Activated CD4-positive, alpha-beta T cell treated with anti-CD3 and anti-CD28 coated beads, Interleukin-2, amount 50 U/mL, for 1 hour (primary cell): ENCODE results near the gene PRKCQ.

Experiments used
- DNase-seq: peaks from one replicate; pipeline ENCODE4 v3.0.0-alpha.2; 2020

The PRKCQ gene

DNA sequence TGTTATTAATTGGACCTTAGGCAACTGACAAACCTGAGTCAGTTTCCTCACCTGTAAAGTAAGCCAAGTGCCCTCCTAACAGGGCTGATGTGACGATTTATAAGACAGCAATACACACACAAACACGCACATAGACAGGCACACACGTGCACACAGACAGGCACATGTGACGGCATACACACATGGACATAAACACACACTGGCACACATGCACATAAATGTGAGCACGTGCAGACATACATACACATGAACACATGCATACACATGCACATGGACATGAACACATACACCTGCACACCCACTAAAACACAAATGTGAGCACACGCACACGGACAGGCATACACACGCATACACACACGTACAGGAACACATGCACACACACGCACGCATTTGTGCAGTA lies 148.9 kb downstream of the PRKCQ start:
- no peak for DNase-seq

DNA sequence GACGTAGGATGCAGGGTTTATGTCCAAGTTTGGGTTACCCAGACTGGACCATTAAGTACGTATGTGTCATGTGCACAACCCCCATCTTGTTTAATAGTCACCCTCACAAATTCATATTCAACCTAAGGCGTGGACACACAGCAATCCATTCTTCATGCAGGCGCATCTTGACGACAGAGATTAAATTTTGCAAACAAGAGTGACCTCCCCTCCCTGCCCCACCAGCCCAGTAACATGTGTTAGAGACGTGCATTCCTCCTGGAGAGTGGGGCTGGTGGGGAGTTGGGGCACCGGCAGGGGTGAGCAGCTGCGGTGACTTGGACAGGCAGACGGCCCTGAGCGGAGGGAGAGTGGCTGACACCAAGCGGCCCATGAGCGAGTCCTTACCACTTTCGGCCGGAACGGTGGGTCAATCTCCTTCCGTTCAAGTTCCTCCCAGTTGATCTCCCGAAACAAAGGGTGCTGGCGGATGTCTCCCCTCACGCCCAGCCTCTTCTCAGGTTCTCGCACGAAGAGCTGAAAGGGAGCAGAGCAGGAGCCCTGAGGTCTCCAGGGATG lies 149.6 kb downstream of the PRKCQ start:
- DNase-seq: no peak

DNA sequence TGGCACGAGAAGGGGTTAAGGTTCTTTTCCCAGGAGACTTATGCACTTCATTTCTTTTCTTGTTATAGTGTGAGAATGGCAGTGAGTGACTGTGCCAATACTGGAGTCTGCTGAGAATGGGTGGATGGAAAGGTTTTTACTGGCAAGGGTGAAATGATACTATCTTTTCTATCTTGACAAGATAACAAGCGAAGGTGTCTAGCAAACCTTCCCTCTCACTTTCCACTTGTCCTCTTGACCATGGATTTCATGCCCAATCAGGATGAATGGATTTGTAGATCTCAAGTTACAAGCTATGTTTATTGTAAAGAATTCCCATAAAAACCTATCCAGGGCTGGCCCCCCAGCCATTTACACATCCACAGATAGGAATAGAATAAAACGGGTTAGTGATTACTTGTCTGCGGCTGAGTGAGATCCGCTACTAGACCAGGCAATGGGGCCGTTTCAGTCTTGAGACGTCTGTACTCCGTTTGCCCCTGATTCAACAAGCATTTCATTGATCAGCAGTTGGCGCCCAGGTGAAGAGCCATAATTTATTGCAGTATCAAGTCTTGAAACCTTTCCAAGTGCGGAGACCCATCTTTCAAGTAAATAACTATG lies 152.6 kb downstream of the PRKCQ start:
- DNase-seq: no peak

DNA sequence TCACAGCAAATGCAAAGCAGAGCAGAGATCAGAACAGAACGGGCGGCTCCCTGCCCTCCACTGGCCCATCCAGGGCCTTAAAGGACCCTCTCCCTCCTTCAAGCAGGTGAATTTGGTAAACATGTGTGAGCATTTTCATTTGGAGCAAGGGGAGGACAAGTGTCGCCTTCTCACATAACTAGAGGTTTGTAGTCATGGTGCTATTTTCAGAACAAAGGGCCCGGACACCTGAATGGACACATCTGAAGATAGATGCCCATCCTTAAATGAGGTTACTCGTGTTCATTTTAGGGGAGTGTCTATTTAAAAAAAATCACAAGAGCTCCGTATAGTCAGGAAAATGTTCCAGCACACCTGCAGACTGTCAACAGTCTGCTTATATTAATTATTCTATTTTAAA lies 153.8 kb downstream of the PRKCQ start:
- DNase-seq: no peak

- DNase-seq: no peak
Observed at GRCh38 chr10:6423413-6424170, 156.5 kb downstream of the PRKCQ start.

DNA sequence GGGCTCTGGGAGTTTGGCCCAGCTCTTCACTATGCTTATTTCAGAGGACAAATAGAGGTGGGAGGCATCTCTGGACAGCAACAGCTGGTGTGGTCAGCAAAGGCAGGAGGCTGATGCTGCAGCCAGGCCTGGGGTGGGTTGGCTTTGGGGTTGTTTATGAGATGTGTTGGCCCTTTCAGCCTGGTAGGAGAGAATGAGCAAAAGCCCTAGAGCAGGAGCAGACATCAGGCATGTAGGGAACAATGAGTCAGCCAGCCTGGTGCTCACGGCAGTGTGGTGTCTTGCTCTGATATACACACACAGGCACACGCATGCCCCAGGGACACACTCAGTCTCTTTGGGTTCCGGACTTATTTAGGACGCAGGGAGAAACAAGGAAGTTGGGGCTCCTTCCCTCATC lies 157.1 kb downstream of the PRKCQ start:
- no peak for DNase-seq

GRCh38 chr10:6418613-6419216 lies 161.4 kb downstream of the PRKCQ start:
- no peak for DNase-seq

GRCh38 chr10:6418167-6418566 lies 161.9 kb downstream of the PRKCQ start:
- DNase-seq: no peak

DNA sequence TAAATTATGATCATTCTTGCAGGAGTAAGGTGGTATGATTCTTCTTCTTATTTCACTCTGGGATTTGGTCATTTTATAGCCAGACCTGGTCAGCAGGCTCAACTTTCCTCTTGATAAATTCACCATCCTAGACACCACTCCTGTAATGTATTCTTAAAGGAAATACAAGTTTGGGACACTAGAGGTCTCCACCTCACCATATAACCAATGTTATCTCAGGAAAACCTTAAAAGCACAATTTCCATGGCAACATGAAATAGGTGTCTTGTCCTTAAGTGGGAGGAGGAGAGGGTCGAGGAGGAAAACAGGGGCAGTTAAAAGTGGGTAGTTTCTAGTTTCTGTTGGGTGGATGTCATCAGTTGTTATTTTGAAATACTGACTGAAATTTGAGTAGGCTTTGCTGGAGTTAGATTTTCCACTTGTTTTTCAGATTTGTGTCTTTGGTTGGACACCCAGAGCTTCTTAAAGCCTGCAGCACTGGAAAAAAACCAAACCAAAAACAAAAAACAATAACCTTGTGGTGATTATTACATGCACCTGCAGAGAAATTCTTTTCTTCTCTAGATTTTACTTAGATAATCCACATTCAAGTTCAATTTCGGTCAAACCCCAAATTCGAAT lies 163.1 kb downstream of the PRKCQ start:
- DNase-seq: no peak

DNA sequence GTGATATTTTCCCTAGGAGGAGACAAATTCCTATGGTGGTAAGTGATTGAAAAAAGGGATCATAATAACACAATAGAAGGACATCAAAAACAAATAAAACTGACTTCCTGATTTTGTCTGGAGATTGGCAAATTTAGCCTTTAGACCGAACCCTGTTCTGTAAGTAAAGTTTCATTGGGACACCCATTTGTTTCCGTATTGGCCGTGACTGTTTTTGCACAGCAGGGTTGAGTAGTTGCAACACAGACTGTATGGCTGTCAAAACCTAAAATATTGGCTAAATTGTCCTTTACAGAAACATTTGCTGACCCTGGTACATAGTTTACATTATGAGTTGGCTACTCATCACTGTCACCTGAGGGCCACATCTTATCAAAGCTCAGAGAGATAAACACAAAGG lies 168.6 kb downstream of the PRKCQ start:
- DNase-seq: no peak

- DNase-seq: no peak
Observed at GRCh38 chr10:6410830-6411229, 169.2 kb downstream of the PRKCQ start.

DNA sequence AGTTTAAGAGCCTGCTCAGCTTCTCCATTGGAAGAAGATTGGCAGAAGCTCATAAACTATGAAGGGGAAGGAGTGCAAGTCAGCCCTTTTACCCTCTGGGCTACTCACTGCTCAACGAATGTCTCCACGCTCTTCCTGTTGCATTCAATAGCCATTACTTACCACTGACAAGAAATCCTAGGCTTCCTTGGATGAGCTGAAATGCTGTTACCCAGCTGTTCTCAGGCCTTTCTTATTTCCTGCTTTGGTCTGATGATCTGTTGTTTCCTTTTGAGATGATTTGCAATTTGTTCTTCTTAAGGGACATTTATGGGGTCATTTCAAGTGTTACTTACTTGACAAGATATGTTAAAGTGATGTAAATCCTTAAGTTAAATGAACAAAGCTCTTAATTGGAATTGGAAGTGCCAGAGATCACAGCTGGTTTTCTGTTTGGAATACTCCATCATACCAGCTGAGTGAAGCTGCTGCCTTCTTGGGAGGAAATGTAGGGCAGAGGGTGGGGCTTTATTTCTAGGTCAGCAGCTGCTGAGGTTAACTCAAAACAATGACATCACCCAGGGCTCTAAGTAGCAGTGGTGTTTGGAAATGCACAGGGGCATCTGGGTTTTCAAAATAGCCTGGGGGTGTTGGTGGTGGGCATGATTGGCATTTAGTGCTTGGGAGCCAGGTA lies 170.0 kb downstream of the PRKCQ start:
- peak; percentile 34 for DNase-seq

DNA sequence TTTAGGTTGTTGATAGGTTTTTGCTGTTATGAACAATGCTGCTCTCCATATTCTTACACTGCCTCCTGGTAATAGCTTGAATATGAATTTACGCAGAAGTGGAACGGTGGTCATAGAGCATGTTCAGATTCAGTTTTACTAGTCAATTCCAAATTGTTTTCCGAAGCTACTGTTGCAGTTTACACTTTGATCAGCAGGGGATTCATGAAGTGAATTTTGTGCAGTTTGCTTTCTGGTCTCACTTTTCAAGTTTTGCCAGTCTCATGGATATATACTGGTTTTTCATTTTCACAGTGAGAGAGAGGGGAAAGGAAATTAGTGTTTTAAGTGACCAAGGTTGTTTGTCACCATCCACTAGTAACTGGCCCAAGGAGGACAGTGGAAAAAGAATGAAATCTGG lies 171.3 kb downstream of the PRKCQ start:
- no peak for DNase-seq

DNA sequence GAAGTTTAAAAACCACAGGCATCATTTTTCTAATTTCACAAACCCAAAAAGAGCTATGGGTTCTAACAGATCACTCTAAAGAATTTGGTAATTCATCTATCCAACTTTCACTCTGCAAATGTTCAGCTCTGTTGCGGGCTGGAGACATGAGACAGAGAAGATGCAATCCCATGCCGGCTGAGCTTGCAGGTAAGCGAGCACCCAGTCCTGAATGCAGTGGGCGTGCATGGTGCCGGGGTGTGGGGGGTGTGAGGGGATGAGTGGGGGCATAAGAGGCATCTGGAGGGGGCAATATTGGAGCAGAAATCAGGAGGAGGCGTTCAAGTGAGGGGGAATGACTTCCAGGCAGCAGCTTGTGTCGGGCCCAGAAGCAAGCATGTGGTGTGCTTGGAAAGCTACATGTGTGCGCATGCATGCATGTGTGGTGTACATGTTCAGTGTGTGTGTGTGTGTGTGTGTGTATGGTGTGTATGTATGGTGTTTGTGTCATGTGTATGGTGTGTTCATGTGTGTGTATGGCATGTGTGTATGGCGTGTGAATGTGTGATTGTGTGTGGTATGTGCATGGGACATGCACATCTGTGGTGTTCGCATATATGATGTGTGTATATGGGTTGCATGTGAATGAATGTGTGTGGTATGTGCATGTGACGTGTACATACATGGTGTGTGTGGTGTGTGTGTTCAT lies 172.9 kb downstream of the PRKCQ start:
- DNase-seq: no peak

DNA sequence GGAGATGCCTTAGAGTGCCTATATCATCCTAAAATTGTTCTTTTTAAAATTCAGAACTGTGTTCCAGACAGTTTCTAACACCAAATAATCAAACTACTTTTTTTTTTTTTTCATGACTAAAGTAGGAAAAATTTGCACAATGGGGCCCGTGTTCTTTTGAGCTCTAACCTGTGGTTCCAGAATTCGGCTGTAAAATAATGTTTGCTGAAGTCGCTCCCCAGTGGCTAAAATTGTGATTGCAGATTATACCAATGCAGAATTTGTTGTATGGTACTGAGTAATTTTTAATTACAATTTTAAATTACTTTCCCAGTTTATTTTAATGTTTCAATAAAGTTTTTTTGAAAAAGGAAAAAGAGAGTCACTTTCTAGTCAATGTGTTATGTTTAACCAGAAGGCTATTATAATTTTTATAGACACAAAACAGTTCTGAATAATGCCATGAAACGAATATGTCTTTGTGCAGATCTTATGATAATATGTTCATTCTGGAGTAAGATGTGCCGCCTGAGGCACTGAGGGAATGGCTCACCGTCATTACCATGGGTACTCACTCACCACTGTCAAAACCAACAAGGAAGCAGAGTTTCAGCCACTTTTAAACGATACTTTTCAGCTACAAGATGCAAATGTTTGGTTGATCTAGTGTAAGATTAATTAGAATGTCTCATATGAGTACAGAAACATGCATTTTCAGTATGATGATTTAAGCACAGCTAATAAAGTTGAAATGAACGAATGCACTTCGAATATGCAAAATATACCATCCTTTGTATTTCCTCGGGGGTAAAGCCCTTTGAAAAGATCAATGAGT lies 173.6 kb downstream of the PRKCQ start:
- DNase-seq: no peak

GRCh38 chr10:6405713-6406112 lies 174.4 kb downstream of the PRKCQ start:
- no peak for DNase-seq

- no peak for DNase-seq
Observed at GRCh38 chr10:6404127-6405072, 175.7 kb downstream of the PRKCQ start.

DNA sequence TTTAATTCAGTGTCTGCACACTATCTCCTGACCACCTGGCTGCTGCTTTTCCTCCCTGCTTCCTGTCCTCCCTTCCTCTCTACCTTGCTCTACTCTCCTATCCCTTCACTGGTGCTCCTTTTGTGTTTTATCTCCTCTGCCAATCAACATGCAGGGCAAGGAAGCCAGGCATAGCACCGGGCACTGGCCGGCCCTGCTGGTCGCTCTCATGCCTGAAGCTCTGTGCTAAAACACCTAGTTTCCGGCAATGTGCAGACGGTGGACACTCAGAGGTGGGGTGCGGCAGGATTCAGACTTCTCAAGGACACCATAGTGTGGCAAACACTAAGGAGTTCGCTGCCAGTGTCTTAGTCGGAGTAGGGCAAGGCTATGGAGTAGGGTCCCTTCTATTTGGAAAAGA lies 177.1 kb downstream of the PRKCQ start:
- DNase-seq: no peak

- no peak for DNase-seq
Observed at GRCh38 chr10:6402349-6402709, 177.7 kb downstream of the PRKCQ start.

GRCh38 chr10:6401558-6402348 lies 178.3 kb downstream of the PRKCQ start:
- DNase-seq: peak; percentile 43
